ENCODE data around the gene CDCA8.

GRCh38 chr1:37755290-37755689 lies 63.0 kb downstream of the CDCA8 start:
- TF ChIP-seq CTCF (IDR thresholded peaks at IDR 0.05) (no peak), POLR2A (IDR thresholded peaks at IDR 0.05) (no peak), POLR2AphosphoS5 (IDR thresholded peaks at IDR 0.05) (no peak), EP300 (IDR thresholded peaks at IDR 0.05) (no peak)

Measured in stomach (tissue), 4 donors.